Thyroid gland (tissue), 4 donors: ENCODE data around the gene SYT1.

ENCODE experiments used
- CTCF ChIP-seq, 6 experiments: fragments of 200-600 bp in 3 of 6; fragments of 450-650 bp in 3 of 6; sonication (generic) in 3 of 6; IDR thresholded peaks; one replicate each; pipeline ENCODE4 v1.5.1; 2016 to 2019; ENCODE audit warnings: antibody characterized with exemption in 6 of 6, mild to moderate bottlenecking in 2 of 6, inconsistent platforms in 1 of 6, moderate library complexity in 1 of 6
- POLR2A ChIP-seq, 2 donors: fragments of 450-650 bp; IDR thresholded peaks; one replicate each; pipeline ENCODE4 v1.6.1; 2017; ENCODE audit warnings: antibody characterized with exemption in 2 of 2, mild to moderate bottlenecking in 2 of 2, moderate library complexity in 1 of 2

- TF ChIP-seq CTCF (IDR thresholded peaks at IDR 0.05), result no peak
- no peak for TF ChIP-seq POLR2A (IDR thresholded peaks at IDR 0.05)
Observed at GRCh38 chr12:79073506-79073905, 208.9 kb downstream of the SYT1 start.
